ENCODE results near the gene ELAVL1.

DNA sequence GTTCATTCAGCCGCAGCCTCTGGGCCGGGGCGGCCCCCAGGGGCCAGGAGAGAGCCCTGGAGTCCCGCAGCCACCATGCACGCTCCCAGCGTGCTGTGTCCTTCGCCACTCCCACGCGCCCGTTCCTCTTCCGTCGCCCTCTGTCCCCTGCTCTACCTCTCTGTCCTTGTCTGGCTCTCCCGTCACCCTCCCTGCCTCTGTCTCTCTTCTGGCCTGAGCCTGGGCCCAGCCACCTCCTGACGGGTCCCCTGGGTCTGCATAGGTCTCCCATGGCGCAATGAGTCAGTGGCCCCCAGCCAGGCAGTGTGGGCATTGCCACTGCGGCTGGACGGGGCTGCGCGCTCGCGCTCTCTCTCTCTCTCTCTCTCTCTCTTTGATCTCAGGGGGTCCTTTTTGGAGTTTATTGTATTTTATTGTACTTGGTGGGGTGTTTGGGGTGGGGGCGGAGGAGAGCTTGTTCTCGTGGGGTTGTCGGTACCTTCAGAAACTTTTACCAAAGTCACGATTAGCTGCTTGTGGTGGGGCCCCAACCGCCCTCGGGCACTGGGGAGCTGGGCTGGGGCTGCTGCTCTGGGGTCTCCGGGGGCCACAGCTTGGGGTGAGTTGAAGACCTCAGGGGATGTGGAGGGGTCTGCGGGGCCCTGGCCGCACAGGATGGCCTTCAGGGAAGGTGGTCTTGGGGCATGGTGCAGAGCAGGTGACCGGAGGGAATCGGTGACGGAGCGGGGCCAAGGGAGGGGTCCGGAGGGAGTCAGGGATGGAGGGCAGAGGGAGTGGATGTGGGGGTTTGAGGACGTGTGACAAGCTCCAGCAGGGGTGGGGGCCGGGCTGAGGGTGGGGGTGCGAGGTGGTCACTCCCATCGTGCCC, 92.5 kb downstream of the ELAVL1 start:
- TF ChIP-seq, protein P1, sequence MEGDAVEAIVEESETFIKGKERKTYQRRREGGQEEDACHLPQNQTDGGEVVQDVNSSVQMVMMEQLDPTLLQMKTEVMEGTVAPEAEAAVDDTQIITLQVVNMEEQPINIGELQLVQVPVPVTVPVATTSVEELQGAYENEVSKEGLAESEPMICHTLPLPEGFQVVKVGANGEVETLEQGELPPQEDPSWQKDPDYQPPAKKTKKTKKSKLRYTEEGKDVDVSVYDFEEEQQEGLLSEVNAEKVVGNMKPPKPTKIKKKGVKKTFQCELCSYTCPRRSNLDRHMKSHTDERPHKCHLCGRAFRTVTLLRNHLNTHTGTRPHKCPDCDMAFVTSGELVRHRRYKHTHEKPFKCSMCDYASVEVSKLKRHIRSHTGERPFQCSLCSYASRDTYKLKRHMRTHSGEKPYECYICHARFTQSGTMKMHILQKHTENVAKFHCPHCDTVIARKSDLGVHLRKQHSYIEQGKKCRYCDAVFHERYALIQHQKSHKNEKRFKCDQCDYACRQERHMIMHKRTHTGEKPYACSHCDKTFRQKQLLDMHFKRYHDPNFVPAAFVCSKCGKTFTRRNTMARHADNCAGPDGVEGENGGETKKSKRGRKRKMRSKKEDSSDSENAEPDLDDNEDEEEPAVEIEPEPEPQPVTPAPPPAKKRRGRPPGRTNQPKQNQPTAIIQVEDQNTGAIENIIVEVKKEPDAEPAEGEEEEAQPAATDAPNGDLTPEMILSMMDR (IDR thresholded peaks at IDR 0.05; ENCODE audit: low read length) = no peak
- TF ChIP-seq EZH2 (optimal IDR thresholded peaks at IDR 0.05; ENCODE audit: low read depth, low read length) (no peak), EZH2phosphoT487 (IDR thresholded peaks at IDR 0.05; ENCODE audit: low read length) (no peak)

Data from MM.1S (cell line).